Spinal cord (tissue), 10 donors: ENCODE measurements around the gene CLEC16A. TPM values are rescaled to one million over a fixed set of nuclear protein-coding genes. Genes with fewer than 3 reads are reported as not detected.
A peak's percentile ranks its signal among the peaks of the same experiment; 100 is the strongest.

Source experiments
- DNase-seq, 6 donors: peaks; one replicate each; pipeline versions ENCODE4 v3.0.0 to v3.0.0-alpha.2; 2013 to 2015; ENCODE audit warnings: low spot score in 6 of 6, low read depth in 4 of 6
- H3K27ac ChIP-seq: one replicate; pipeline ENCODE4 v1.5.1; 2013; ENCODE audit warnings: low read depth, low read length, control low read depth
- H3K27me3 ChIP-seq: one replicate; pipeline ENCODE4 v1.6.1; 2013; ENCODE audit warnings: low read length; ENCODE audit not compliant: control insufficient read depth, insufficient read depth
- H3K36me3 ChIP-seq: one replicate; pipeline ENCODE4 v1.6.1; 2013; ENCODE audit warnings: low read length; ENCODE audit not compliant: control insufficient read depth, insufficient read depth
- H3K4me1 ChIP-seq: one replicate; pipeline ENCODE4 v1.6.1; 2013; ENCODE audit warnings: low read length; ENCODE audit not compliant: control insufficient read depth, insufficient read depth
- H3K4me3 ChIP-seq: one replicate; pipeline ENCODE4 v1.5.1; 2013; ENCODE audit warnings: low read depth, low read length, control low read depth
- H3K9me3 ChIP-seq: one replicate; pipeline ENCODE4 v1.6.1; 2013; ENCODE audit warnings: low read length; ENCODE audit not compliant: control insufficient read depth, insufficient read depth
- WGBS: methylation state at CpG from one replicate; pipeline ENCODE4 v1.1.5; 2013; ENCODE audit warnings: missing lambda C conversion rate; ENCODE audit not compliant: insufficient coverage; 5-methylcytosine and 5-hydroxymethylcytosine counted together
- polyA plus RNA-seq, 2 donors: library from polyadenylated mRNA; unstranded; fragments of 120-200 nt; gene quantifications; one replicate each; pipeline ENCODE4 v1.2.1, GENCODE V29; 2013; ENCODE audit not compliant: insufficient read length in 2 of 2
- total RNA-seq, 2 donors: library from RNA; depleted of rRNA in 1 of 2; stranded (reverse); fragments of 120-200 nt in 1 of 2; fragments of >200 nt in 1 of 2; gene quantifications; one replicate each; pipeline versions ENCODE4 v1.2.3 to v1.2.4, GENCODE V29; 2013 to 2014
- donor health status: healthy.

The CLEC16A gene
- total and polyA plus RNA-seq, 4 donors: 19.5 to 38.4 (median 25.1) TPM

DNA sequence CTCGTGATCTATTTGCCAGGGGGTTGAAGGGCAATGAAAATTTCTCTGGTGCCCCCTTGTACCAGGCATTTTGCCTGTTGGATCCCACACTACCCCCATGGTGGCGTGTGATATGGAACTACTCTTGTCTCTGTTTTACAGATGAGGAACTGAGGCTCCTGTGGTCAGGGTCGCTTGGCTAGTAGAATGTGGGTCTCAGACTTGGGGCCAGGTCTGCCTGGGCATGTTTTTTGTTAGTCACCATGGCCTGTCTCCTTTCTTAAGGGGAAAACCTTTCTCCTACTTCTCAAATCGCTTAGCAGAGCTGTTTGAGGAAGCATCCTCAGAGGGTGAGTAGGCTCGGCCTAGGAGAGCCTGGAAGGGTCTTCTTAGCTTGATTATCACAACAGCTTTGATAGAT lies 51.2 kb downstream of the CLEC16A start:
- no peak for DNase-seq
- H3K27me3 ChIP-seq: no peaks in the 10 kb centered on the region
- 100% methylated on average over 3 of the region's 5 CpGs for WGBS
- no peak overlapping the region for H3K27ac ChIP-seq
- H3K36me3 ChIP-seq: peaks cover 19% of the 10 kb centered on the region
- H3K9me3 ChIP-seq: no peaks in the 10 kb centered on the region
- no peak overlapping the region for H3K4me3 ChIP-seq
- no peaks in the 10 kb centered on the region for H3K4me1 ChIP-seq

DNA sequence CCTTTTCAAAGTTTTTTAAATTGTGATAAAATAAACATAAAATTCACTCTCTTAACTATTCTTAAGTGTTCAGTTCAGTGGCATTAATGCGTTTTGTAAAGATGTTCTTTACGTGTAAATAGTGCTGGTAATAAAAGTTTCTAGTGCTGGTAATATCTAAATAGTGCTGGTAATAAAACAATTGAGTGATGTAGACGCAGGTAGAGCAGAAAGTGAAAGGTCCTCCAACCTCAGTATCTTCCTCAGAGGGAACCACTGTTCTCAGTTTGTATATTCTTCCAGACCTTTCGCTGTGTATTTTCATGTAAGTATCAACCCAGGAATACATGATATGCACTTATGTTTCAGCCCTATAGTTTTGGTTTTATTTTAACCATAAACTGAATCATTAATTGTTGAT lies 53.1 kb downstream of the CLEC16A start:
- H3K27ac ChIP-seq: no peak overlapping the region
- no peaks in the 10 kb centered on the region for H3K27me3 ChIP-seq
- no peak overlapping the region for H3K4me3 ChIP-seq
- H3K9me3 ChIP-seq: no peaks in the 10 kb centered on the region
- WGBS: 80% methylated on average over 1 of the region's 4 CpGs
- H3K36me3 ChIP-seq: peaks cover 19% of the 10 kb centered on the region
- no peaks in the 10 kb centered on the region for H3K4me1 ChIP-seq
- DNase-seq: no peak

- Histone ChIP-seq H3K4me1 (peaks cover 3% of the 10 kb centered on the region), H3K27ac (no peak overlapping the region), H3K36me3 (peaks cover 19% of the 10 kb centered on the region), H3K9me3 (no peaks in the 10 kb centered on the region), H3K27me3 (no peaks in the 10 kb centered on the region), H3K4me3 (no peak overlapping the region)
- no peak for DNase-seq
- 59% methylated on average over 2 of the region's 3 CpGs for WGBS
Measured at GRCh38 chr16:10999300-10999699, 54.9 kb downstream of the CLEC16A start.

- no peak for DNase-seq
- H3K9me3 ChIP-seq: no peaks in the 10 kb centered on the region
- H3K4me1 ChIP-seq: peaks cover 3% of the 10 kb centered on the region
- H3K4me3 ChIP-seq: no peak overlapping the region
- peaks cover 12% of the 10 kb centered on the region for H3K36me3 ChIP-seq
- WGBS: no CpG with 5 or more reads among the region's 7 CpGs
- H3K27ac ChIP-seq: no peak overlapping the region
- no peaks in the 10 kb centered on the region for H3K27me3 ChIP-seq
Measured at GRCh38 chr16:11001611-11002010, 57.2 kb downstream of the CLEC16A start.

DNA sequence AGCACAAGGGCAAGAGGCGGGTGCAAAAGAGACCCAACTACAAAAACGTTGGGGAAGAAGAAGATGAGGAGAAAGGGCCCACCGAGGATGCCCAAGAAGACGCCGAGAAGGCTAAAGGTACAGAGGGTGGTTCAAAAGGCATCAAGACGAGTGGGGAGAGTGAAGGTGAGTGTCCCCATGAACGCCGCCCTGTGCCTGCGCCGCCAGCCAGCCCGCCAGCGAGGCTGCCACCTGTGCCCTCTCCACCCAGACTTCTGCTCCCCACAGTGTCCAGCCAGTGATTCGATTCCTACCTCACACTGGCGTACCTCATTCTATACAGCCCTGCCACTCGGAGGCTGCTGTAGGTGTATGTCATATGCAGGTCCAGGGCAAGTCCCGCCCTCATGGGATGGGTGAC lies 58.8 kb downstream of the CLEC16A start:
- H3K4me3 ChIP-seq: no peak overlapping the region
- no peaks in the 10 kb centered on the region for H3K9me3 ChIP-seq
- H3K36me3 ChIP-seq: peaks cover 11% of the 10 kb centered on the region
- H3K27me3 ChIP-seq: no peaks in the 10 kb centered on the region
- DNase-seq: no peak
- WGBS: 96% methylated on average over 5 of the region's 16 CpGs
- H3K4me1 ChIP-seq: peaks cover 12% of the 10 kb centered on the region
- no peak overlapping the region for H3K27ac ChIP-seq

DNA sequence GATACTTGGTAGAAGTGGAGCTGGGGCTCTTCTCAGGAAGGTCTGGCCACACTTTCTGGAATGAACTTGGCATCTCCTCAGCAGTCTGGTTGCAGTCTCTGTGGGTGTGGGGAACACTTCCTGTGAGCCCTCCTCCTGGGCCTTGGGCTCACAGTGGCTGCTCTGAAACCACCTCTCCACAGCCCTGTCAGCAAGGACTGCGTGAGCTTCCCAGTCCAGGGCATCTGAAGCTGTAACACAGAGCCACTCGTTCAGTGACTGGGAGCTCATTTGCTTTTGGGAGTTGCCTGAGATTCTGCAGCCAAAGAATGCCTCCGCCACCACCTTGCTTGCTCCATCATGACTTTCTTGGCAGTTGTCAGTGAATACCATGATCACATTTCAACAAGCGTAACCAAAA lies 60.0 kb downstream of the CLEC16A start:
- Histone ChIP-seq H3K9me3 (no peaks in the 10 kb centered on the region), H3K36me3 (peaks cover 11% of the 10 kb centered on the region), H3K27ac (no peak overlapping the region), H3K4me3 (no peak overlapping the region), H3K4me1 (peaks cover 12% of the 10 kb centered on the region), H3K27me3 (no peaks in the 10 kb centered on the region)
- 88% methylated on average over 3 of the region's 4 CpGs for WGBS
- DNase-seq: no peak

DNA sequence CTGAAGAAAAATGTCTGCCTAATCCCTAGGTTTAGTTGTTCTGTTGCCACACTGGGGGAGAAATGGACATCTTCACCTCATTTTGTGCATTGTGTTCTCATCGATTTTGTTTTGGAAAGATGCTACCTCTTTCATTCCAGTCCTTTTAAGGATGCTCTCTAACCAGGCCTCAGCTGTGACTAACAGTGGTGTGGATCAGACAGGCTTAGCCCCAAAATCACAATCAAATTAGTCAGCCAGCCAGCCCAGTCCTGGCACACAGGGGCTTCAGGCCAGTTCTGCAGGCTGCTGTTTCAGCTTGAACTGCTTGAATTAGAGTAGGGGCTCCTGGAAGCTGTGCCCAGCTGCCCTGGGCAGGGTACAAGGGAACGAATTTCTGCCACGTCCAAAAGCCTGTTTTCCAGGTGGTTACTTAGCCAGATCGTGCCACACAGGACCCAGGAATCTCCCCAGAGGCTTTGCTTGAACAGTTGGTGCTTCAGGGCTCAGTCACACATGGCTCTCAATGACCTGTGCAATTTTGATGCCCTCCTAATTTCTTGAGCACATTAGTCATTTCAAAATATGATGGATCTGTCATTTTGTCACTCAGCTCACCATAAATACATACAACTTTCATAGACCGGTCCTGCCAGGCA lies 60.7 kb downstream of the CLEC16A start:
- DNase-seq: no peak
- Histone ChIP-seq H3K4me1 (peaks cover 12% of the 10 kb centered on the region), H3K9me3 (no peaks in the 10 kb centered on the region), H3K4me3 (no peak overlapping the region), H3K27me3 (no peaks in the 10 kb centered on the region), H3K27ac (no peak overlapping the region), H3K36me3 (peaks cover 11% of the 10 kb centered on the region)
- 69% methylated on average over 4 of the region's 5 CpGs for WGBS

DNA sequence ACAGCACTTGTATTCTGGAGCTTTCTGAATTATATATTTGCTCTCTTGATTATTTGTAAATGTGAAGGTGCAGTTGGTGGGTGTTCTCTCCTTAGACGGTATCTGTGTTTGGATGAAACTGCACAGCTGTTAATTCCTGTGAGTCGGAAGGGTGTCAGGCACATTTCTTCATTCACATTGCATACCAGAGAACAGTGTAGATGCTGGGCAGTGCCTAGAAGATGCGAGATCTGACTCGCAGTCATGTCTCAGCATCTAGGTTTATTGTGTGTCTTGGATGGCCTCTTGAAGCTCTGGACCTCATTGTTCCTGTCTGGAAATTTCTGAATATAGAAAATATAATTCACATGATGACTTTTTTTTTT lies 61.2 kb downstream of the CLEC16A start:
- Histone ChIP-seq H3K4me1 (peaks cover 12% of the 10 kb centered on the region), H3K4me3 (no peak overlapping the region), H3K36me3 (peaks cover 11% of the 10 kb centered on the region), H3K27me3 (no peaks in the 10 kb centered on the region), H3K27ac (no peak overlapping the region), H3K9me3 (no peaks in the 10 kb centered on the region)
- no peak for DNase-seq
- 80% methylated on average over 2 of the region's 4 CpGs for WGBS

GRCh38 chr16:11006656-11007055 lies 62.3 kb downstream of the CLEC16A start:
- Histone ChIP-seq H3K9me3 (no peaks in the 10 kb centered on the region), H3K27ac (no peak overlapping the region), H3K36me3 (peaks cover 11% of the 10 kb centered on the region), H3K4me1 (peaks cover 12% of the 10 kb centered on the region), H3K4me3 (no peak overlapping the region), H3K27me3 (no peaks in the 10 kb centered on the region)
- no peak for DNase-seq
- WGBS: no CpG with 5 or more reads among the region's 2 CpGs

DNA sequence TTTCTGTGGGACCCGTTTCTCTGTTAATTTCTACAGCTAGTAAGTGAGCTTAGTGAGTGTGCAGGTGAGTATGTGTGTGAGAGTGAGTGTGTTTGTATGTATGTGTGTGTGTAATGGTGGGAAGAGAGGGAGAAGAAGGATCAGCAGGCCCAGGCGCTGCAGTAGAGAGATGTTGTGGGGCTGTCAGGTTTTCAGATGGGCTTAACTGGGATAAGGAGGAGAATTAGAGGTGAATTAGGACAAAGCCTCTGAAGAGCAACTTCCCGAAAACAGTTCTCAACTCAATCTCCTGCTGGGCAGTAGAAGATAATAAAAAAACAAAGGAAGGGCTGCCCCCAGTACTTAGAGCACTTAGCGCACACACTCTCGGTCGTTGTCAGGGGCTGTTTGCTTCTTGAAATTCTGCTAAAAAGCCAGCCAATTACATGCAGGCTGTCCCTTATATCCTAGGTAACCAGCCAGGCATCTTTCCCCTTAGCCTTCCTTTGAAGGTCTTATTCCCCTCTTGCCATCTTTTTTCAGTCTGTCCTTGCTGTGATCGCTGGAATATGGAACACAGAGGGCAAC lies 63.4 kb downstream of the CLEC16A start:
- 57% methylated on average over 5 of the region's 7 CpGs for WGBS
- H3K4me3 ChIP-seq: no peak overlapping the region
- DNase-seq: peak in 4 of 6 donors; percentile 22 to 57 (median 44)
- peaks cover 12% of the 10 kb centered on the region for H3K4me1 ChIP-seq
- H3K27ac ChIP-seq: no peak overlapping the region
- H3K9me3 ChIP-seq: no peaks in the 10 kb centered on the region
- no peaks in the 10 kb centered on the region for H3K27me3 ChIP-seq
- H3K36me3 ChIP-seq: peaks cover 11% of the 10 kb centered on the region
